Vagina (tissue), 2 donors: ENCODE data around the gene PTPRN2.

Source experiments
- POLR2AphosphoS5 ChIP-seq, 2 donors: sonication (generic); formaldehyde crosslinking; IDR thresholded peaks; one replicate each; pipeline ENCODE4 v1.9.0; 2017; ENCODE audit warnings: antibody characterized with exemption in 2 of 2, mild to moderate bottlenecking in 2 of 2, low read depth in 1 of 2; ENCODE audit not compliant: insufficient read depth in 1 of 2
- TF ChIP-seq, protein P1 (sequence below), 3 experiments: fragments of 450-650 bp in 2 of 3; fragments of 200-600 bp in 1 of 3; sonication (generic) in 1 of 3; IDR thresholded peaks; one replicate each; pipeline ENCODE4 v1.5.1; 2017 to 2019; ENCODE audit warnings: antibody characterized with exemption in 3 of 3, mild to moderate bottlenecking in 2 of 3, moderate library complexity in 2 of 3

DNA sequence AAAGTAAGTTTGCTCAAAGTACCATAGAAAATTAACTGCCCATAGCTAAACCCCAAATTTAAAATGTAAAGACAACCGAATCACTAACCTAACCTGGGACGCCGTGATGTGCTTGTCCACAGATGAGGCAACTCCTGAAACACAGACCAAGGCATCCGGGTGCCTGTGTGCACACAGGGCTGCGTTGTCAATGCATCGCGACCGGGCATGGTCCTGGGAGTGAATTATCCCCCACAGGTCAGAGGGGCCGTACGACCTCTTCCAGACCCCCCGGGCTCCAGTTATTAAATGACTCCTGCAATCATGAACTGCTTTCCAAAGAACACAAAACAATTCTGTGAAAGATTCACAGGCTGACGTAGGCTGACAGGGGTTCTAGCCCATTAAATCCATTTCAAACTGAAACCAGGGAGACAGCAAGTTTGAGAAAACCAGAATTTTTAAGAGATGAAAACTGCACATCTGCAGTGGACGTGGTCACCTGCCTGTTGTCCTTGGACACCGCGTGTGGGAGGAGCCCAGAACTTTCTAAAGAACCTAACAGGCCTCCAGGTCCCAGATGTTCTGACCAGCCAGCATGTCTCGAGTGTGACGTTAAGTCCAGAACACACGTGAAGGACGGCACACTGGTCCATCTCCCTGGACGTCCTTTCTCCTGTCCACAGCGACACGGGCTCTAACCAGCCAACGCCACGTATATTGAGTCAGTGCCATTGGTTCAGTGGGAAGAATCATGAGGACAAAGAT, 953.0 kb downstream of the PTPRN2 start:
- TF ChIP-seq, protein P1, sequence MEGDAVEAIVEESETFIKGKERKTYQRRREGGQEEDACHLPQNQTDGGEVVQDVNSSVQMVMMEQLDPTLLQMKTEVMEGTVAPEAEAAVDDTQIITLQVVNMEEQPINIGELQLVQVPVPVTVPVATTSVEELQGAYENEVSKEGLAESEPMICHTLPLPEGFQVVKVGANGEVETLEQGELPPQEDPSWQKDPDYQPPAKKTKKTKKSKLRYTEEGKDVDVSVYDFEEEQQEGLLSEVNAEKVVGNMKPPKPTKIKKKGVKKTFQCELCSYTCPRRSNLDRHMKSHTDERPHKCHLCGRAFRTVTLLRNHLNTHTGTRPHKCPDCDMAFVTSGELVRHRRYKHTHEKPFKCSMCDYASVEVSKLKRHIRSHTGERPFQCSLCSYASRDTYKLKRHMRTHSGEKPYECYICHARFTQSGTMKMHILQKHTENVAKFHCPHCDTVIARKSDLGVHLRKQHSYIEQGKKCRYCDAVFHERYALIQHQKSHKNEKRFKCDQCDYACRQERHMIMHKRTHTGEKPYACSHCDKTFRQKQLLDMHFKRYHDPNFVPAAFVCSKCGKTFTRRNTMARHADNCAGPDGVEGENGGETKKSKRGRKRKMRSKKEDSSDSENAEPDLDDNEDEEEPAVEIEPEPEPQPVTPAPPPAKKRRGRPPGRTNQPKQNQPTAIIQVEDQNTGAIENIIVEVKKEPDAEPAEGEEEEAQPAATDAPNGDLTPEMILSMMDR (IDR thresholded peaks at IDR 0.05): no peak
- TF ChIP-seq POLR2AphosphoS5 (IDR thresholded peaks at IDR 0.05; ENCODE audit: insufficient read depth in 1 of 2, low read depth in 1 of 2): no peak
